A549 (cell line): Measurements from ENCODE around the gene OGFR.

Source experiments
- BHLHE40 ChIP-seq: IDR thresholded peaks from 2 replicates; pipeline ENCODE4 v1.6.1; 2012; ENCODE audit warnings: low read depth, low read length, inconsistent platforms
- HOXB13 ChIP-seq: fragments of 250-450 bp; sonication (Bioruptor Pico); IDR thresholded peaks from 2 replicates; pipeline ENCODE4 v1.5.0; 2020; ENCODE audit warnings: low read depth, mild to moderate bottlenecking, moderate library complexity
- JUN ChIP-seq, 2 experiments: fragments of >200 bp; sonication (Bioruptor Twin); formaldehyde crosslinking; IDR thresholded peaks; 2 replicates in 1 of 2; 3 replicates in 1 of 2; pipeline ENCODE4 v1.6.1; 2016 to 2017
- POLR2A ChIP-seq: IDR thresholded peaks from 2 replicates; pipeline ENCODE4 v1.6.1; 2012; ENCODE audit warnings: mild to moderate bottlenecking, low read length
- RAD21 ChIP-seq, 2 experiments: fragments of >200 bp in 1 of 2; sonication (Bioruptor Twin) in 1 of 2; formaldehyde crosslinking in 1 of 2; IDR thresholded peaks in 1 of 2; conservative IDR thresholded peaks in 1 of 2; 2 replicates in 1 of 2; 3 replicates in 1 of 2; pipeline ENCODE4 v1.6.1; 2012 to 2018; ENCODE audit warnings: inconsistent platforms in 1 of 2
- RFX5 ChIP-seq: fragments of 450-650 bp; IDR thresholded peaks from 2 replicates; pipeline ENCODE4 v1.7.1; 2014; ENCODE audit warnings: antibody characterized with exemption, mild to moderate bottlenecking, moderate library complexity
- TF ChIP-seq, protein P1 (sequence below): fragments of >200 bp; sonication (Bioruptor Twin); formaldehyde crosslinking; IDR thresholded peaks from 3 replicates; pipeline ENCODE4 v1.5.1; 2016
- TF ChIP-seq, protein P2 (sequence below): IDR thresholded peaks from 2 replicates; pipeline ENCODE4 v1.6.1; 2012

DNA sequence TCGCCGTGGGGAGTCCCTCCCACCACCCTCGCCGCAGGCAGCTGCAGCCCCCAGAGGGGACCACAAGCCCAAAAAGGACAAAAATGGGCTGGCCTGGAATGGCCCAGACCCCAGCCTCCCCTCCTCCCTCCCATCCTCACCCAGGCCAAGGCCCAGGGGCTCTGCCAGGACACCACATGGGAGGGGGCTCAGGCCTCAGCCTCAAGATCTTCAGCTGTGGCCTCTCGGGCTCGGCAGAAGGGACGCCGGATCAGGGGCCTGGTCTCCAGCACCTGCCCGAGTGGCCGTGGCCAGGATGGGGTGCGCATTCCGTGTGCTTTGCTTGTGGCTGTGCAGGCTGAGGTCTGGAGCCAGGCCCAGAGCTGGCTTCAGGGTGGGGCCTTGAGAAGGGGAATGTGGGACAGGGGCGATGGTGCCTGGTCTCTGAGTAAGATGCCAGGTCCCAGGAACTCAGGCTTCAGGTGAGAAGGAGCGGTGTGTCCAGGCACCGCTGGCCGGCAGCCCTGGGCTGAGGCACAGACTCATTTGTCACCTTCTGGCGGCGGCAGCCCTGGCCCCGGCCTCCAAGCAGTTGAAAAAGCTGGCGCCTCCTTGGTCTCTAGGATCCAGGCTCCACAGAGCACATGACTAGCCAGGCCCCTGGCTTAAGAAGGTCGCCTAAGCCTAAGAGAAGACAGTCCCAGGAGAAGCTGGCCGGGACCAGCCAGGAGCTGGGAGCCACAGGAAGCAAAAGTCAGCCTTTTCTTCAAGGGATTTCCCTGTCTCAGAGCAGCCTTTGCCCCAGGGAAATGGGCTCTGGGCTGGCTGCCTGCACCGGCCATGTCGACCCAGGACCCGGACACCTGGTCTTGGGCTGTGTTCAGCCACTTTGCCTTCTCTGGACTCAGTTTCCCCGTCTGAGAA, 43.5 kb upstream of the OGFR start:
- TF ChIP-seq HOXB13 (CRISPR knock-in tag) (no peak), RAD21 (conservative IDR thresholded peaks at IDR 0.05 in 1 of 2, IDR thresholded peaks at IDR 0.05 in 1 of 2) (no peak), RFX5 (no peak), BHLHE40 (no peak), JUN (IDR thresholded peaks at IDR 0.05) (no peak), POLR2A (no peak)
- TF ChIP-seq, protein P1, sequence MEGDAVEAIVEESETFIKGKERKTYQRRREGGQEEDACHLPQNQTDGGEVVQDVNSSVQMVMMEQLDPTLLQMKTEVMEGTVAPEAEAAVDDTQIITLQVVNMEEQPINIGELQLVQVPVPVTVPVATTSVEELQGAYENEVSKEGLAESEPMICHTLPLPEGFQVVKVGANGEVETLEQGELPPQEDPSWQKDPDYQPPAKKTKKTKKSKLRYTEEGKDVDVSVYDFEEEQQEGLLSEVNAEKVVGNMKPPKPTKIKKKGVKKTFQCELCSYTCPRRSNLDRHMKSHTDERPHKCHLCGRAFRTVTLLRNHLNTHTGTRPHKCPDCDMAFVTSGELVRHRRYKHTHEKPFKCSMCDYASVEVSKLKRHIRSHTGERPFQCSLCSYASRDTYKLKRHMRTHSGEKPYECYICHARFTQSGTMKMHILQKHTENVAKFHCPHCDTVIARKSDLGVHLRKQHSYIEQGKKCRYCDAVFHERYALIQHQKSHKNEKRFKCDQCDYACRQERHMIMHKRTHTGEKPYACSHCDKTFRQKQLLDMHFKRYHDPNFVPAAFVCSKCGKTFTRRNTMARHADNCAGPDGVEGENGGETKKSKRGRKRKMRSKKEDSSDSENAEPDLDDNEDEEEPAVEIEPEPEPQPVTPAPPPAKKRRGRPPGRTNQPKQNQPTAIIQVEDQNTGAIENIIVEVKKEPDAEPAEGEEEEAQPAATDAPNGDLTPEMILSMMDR, result no peak
- TF ChIP-seq, protein P2, sequence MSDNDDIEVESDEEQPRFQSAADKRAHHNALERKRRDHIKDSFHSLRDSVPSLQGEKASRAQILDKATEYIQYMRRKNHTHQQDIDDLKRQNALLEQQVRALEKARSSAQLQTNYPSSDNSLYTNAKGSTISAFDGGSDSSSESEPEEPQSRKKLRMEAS, result no peak
